PC-3 (cell line): ENCODE data around the gene TMEM41A.

Experiments used
- EZH2 ChIP-seq: fragments of 300-600 bp; sonication (generic); IDR thresholded peaks from one replicate; pipeline ENCODE4 v1.6.1; 2017; ENCODE audit warnings: antibody characterized with exemption, mild to moderate bottlenecking, low read length; ENCODE audit not compliant: unreplicated experiment
- EZH2phosphoT487 ChIP-seq: fragments of 300-600 bp; sonication (generic); IDR thresholded peaks from 2 replicates; pipeline ENCODE4 v1.6.1; 2018; ENCODE audit warnings: mild to moderate bottlenecking, antibody characterized with exemption, low read length, borderline replicate concordance

DNA sequence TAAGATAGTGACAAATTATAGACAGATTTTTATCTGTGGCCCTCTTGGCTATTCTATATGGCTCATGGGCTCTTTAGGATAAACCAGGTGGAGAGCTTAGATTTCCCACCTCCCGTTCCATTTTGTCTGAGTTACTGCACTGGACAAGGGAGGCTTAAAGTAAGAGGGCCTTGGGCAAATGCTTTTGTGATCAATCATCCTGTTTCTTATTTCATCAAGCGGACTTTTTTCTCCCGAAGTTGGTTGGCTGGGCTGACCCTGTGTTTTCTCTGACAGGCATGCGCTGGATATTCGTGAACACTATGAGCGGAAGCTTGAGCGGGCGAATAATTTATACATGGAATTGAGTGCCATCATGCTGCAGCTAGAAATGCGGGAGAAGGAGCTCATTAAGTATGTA is 33.4 kb downstream of the TMEM41A start:
- TF ChIP-seq EZH2 (no peak), EZH2phosphoT487 (no peak)
